Myocyte (in vitro differentiated cells): ENCODE measurements around the gene CBR3. TPM values are rescaled to one million over a fixed set of nuclear protein-coding genes. Genes with fewer than 3 reads are reported as not detected.

Experiments used
- DNase-seq: peaks from one replicate; pipeline ENCODE4 v3.0.0-alpha.2; 2012; ENCODE audit warnings: low read depth
- total RNA-seq: library from RNA; depleted of rRNA; stranded (reverse); fragments of >200 nt; gene quantifications from 2 replicates; pipeline ENCODE4 v1.2.3, GENCODE V29; 2014

Gene CBR3
- total RNA-seq, 1 donor from 2014 or later: 1.3 TPM

- no peak for DNase-seq
Measured at GRCh38 chr21:36155603-36156338, 20.9 kb downstream of the CBR3 start.

GRCh38 chr21:36156339-36156814 lies 21.5 kb downstream of the CBR3 start:
- peak; percentile 98 for DNase-seq

- DNase-seq: no peak
Measured at GRCh38 chr21:36156815-36157670, 22.2 kb downstream of the CBR3 start, which contains the start of gene DOP1B. DOP1B (plus strand) TSS chr21:36156824; CDS start chr21:36164734, 7,910 bp downstream.

DNA sequence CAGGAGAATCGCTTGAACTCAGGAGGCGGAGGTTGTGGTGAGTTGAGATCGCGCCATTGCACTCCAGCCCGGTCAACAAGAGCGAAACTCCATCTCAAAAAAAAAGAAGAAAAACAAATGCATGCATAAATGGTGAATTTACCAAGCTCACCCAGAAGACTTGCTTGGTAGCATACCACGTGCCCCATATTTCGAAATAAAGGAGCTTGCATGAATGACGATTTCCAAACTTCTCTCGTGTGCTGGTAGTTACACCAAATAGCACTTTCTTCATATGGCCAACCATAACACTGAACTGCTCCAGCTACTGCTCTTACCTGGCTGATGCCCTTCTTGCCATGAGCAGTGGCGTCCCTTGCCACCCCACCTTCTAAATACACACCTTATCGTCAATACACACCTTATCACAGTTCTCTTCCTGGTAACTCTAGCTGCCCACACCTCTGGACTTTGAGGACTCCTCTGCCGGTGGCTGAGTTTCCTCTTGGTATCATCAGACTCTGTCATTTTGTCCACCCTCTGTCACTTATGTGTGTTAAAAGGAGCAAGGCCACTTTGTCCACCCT lies 24.6 kb downstream of the CBR3 start:
- DNase-seq: no peak

DNA sequence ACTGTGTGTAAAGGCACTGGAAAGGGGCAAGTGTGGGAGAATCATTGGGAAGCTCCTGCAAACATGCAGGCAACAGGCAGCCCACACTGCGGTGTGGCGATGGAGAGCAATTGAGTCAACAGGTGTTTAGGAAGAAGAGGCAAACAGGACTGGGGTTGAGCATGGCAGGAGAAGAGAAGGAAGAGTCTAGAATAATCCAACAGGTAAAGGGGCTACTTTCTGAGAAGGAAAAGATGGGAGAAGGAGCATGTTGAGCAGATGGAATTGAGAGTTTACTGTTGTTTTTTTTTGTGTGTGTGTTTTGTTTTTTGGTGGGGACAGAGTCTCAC lies 25.9 kb downstream of the CBR3 start:
- no peak for DNase-seq

DNA sequence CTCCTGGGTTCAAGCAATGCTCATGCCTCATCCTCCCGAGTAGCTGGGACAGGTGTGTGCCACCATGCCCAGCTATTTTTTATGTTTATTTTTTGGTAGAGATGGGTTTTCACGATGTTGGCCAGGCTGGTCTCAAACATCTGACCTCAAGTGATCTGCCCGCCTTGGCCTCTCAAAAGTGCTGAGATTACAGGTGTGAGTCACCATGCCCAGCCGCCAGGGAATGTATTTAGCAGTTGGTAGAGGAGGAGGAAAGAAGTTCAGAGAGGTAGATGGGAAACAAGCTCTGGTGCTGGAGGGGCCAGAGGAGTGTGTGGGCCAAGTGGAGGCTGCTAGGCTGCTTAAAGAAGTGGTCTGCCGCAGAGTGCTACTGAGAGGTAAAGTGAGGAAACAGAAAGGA lies 27.8 kb downstream of the CBR3 start:
- DNase-seq: no peak

DNA sequence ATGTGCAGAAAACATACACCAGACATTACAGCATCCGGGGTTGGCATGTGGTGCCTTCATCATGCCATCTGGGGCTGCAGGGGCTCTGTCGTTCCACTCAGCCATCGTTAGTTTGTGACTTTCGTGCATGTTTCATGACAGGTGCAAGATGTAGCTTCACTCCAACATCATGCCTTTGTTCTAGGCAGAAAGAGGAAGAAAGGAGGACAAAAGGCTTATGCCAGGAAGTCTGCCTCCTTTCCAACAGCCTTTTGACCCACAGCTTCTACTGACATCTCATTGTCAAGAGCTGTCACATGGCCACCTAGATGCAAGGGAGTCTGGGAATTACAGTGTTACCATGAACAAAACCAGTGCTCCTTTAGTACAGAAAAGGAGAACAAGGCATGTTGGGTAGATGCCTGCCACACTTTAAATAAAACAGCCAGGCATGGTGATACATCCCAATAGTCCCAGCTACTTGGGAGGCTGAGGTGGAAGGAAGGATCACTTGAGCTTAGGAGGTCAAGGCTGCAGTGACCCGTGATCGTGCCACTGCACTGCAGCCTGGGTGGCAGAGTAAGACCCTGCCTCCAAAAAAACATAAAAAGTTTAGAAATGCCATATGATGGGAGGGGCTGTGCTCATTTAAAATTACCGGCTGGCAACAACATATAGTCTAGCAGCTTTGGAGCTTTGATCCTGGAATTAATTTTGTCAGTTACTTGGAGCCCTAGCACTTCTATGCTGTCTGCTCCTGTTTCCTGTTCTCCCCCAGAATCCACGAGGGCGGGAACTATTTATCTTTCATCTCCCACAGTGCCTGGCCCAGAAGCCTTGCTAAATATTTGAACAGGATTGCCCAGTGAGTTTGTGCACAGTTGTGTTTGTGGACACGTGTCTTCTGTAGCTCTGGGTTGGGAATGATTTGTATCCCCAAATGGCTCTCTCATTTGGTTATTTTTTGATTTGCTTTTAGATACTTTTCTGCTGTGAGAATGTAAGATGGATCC lies 29.2 kb downstream of the CBR3 start:
- no peak for DNase-seq

- no peak for DNase-seq
Measured at GRCh38 chr21:36165356-36165755, 30.5 kb downstream of the CBR3 start.

GRCh38 chr21:36166705-36167104 lies 31.8 kb downstream of the CBR3 start:
- no peak for DNase-seq

- DNase-seq: no peak
Measured at GRCh38 chr21:36167541-36167940, 32.7 kb downstream of the CBR3 start.

DNA sequence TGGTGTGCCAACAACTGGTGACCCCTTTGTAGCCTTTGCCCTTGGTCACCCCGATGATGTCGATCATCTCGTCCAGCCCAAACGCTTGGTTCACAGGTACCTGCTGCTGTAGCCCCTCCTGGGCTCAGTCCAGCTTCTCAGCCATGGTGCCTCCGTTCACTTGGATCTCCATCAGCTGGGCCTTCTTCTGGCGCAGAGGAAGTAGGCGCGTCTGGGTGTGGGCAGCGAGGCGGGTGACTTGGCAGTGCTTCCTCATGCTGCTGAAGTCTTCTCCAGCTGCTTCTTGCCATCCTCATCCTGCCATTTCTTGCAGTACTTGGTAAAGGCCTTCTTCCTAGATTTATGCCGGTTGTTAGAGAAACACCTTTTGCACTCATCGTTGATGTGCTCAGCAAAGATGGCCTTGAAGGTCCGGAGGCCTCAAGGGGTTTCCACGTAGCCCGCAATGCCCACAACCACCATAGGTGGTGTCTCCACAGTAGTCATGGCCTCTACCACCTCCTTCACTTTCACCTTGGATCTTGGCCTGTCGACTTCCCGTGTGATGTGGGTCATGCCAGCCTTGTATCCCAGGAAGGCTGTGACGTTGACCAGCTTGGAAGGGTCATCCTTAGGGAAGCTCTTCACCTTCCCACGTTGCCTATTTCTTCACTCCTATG lies 34.7 kb downstream of the CBR3 start:
- no peak for DNase-seq

- DNase-seq: no peak
Measured at GRCh38 chr21:36170823-36171222, 35.9 kb downstream of the CBR3 start.

DNA sequence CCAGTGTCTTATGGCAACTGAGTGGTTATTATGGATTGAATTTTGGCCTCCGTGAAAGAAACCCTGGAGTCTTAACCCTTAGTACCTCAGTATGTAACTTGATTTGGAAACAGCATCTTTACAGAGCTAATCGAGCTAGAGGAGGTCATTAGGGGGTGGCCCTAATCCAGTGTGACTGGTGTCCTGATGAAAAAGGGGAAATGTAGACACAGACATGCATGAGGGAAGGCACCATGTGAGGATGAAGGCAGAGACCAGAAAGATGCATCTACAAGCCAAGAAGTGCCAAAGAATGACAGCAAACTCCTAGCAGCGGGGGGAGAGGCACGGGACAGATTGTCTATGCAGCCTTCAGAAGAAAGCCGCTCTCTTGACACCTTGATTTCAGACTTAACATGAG lies 36.5 kb downstream of the CBR3 start:
- no peak for DNase-seq

DNA sequence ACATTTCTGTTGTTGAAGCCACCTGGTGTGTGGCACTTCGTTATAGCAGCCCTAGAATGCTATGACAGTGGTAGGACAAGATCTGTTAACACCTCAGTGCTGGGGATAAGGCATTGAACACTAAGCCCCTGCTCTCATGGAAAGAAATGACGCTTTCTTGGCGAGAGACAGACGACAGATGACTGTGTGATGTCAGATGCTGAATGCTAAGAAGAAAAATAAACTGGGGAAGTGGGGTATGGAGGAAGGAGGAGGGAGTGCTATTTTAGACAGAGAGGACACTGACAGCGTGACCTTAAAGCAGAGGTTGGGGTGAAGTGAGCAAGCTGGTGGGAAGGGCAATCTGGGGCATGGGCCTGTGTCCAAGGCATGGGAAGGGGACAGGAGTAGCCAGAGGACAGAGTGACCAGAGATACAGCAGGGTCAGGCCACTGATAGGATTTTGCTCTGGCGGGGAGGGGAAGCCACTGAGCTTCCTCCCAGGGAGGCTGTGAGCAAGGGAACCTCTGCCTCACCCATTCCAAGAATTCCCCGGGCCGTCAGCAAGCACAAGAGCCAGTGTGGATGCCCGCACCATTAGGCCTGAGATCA lies 37.0 kb downstream of the CBR3 start:
- peak; percentile 17 for DNase-seq

GRCh38 chr21:36174780-36175179 lies 39.9 kb downstream of the CBR3 start:
- DNase-seq: no peak

- DNase-seq: no peak
Measured at GRCh38 chr21:36175771-36176565, 41.1 kb downstream of the CBR3 start.

GRCh38 chr21:36178349-36178748 lies 43.5 kb downstream of the CBR3 start:
- DNase-seq: no peak

- DNase-seq: no peak
Measured at GRCh38 chr21:36179145-36179544, 44.3 kb downstream of the CBR3 start.

DNA sequence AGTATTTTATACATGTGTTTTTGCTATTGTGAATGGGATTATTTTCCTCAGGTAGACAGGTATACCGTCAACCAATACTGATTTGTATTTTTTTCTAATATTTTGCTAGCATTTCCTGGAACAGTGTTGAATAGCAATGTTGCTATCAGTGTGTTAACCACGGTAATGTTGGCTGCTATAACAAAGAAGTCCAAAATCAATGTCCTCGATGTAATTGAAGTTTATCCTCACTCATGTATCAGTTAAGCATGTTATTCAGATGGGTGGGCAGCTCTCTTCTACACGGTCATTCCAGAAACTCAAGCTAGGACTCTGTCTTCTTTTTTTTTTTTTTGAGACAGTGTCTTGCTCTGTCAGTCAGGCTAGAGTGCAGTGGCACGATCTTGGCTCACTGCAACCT lies 46.1 kb downstream of the CBR3 start:
- no peak for DNase-seq
